ENCODE results near the gene PORCN.

PORCN gene

GRCh38 chrX:48508400-48509244, at the start of gene PORCN:
TSS of gene PORCN (plus strand) at chrX:48508992. CDS start at chrX:48509821, 829 bp downstream.
- DNase-seq, result peak; percentile 73

- DNase-seq, result no peak
Measured at GRCh38 chrX:48459483-48459882, 49.3 kb upstream of the PORCN start.

- DNase-seq, result no peak
Measured at GRCh38 chrX:48460031-48460430, 48.8 kb upstream of the PORCN start.

- DNase-seq, result no peak
Measured at GRCh38 chrX:48460606-48461005, 48.2 kb upstream of the PORCN start.

GRCh38 chrX:48461830-48462229, 47.0 kb upstream of the PORCN start:
- no peak for DNase-seq

- DNase-seq, result no peak
Measured at GRCh38 chrX:48465336-48465933, 43.4 kb upstream of the PORCN start.

- DNase-seq, result no peak
Measured at GRCh38 chrX:48466696-48467095, 42.1 kb upstream of the PORCN start.

- DNase-seq, result peak; percentile 13
Measured at GRCh38 chrX:48467281-48467761, 41.5 kb upstream of the PORCN start.

GRCh38 chrX:48468247-48468671, 40.5 kb upstream of the PORCN start:
- peak; percentile 41 for DNase-seq

- DNase-seq, result peak; percentile 78
Measured at GRCh38 chrX:48468693-48469691, 39.8 kb upstream of the PORCN start.

- DNase-seq, result no peak
Measured at GRCh38 chrX:48470110-48470832, 38.5 kb upstream of the PORCN start, which contains the start of gene SLC38A5. TSS of gene SLC38A5 (minus strand) at chrX:48470260. CDS start at chrX:48467924, 2,336 bp downstream.

- no peak for DNase-seq
Measured at GRCh38 chrX:48470833-48471118, 38.0 kb upstream of the PORCN start.

- no peak for DNase-seq
Measured at GRCh38 chrX:48471504-48471903, 37.3 kb upstream of the PORCN start.

GRCh38 chrX:48472225-48472624, 36.6 kb upstream of the PORCN start:
- DNase-seq, result no peak

- DNase-seq, result peak; percentile 6
Measured at GRCh38 chrX:48472851-48473703, 35.7 kb upstream of the PORCN start.

- no peak for DNase-seq
Measured at GRCh38 chrX:48473704-48473990, 35.1 kb upstream of the PORCN start.

GRCh38 chrX:48474127-48474526, 34.7 kb upstream of the PORCN start:
- peak; percentile 40 for DNase-seq

GRCh38 chrX:48474581-48474980, 34.2 kb upstream of the PORCN start:
- DNase-seq, result no peak

- peak; percentile 59 for DNase-seq
Measured at GRCh38 chrX:48475296-48475695, 33.5 kb upstream of the PORCN start.

- peak; percentile 91 for DNase-seq
Measured at GRCh38 chrX:48475774-48476577, 32.8 kb upstream of the PORCN start, which contains the start of gene FTSJ1. TSS of gene FTSJ1 (plus strand) at chrX:48476199. CDS start at chrX:48478048, 1,849 bp downstream.

- no peak for DNase-seq
Measured at GRCh38 chrX:48476919-48477318, 31.9 kb upstream of the PORCN start.

All from OCI-M1 (cell line).